ENCODE results near the gene SUPV3L1. TPM values are rescaled to one million over a fixed set of nuclear protein-coding genes. Genes with fewer than 3 reads are reported as not detected.

SUPV3L1 gene
- total and polyA plus RNA-seq, 4 donors = 14.1 to 21.7 (median 17.5) TPM

DNA sequence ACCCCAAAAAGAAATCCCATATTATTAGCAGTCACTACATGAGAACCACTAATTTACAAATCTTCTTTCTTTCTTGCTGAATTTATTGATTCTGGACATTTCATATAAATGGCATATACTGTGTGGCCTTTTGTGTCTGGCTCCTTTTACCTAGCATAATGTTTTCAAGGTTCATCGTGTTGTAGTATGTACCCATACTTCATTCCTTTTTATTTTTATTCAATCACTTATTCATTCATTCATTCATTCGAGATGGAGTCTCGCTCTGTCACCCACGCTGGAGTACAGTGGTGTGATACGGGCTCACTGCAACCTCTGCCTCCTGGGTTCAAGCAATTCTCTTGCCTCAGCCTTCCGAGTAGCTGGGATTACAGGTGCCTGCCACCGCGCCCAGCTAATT lies 34.2 kb upstream of the SUPV3L1 start:
- H3K9me3 ChIP-seq (ENCODE audit: control insufficient read depth in 4 of 4, low read length in 3 of 4) = no peaks in the 10 kb centered on the region
- peaks cover 0 to 5% (median under 1%) of the 10 kb centered on the region in 4 donors for H3K4me1 ChIP-seq (ENCODE audit: control insufficient read depth in 4 of 4, insufficient read depth in 4 of 4, low read length in 3 of 4)
- no peak overlapping the region for H3K27ac ChIP-seq (ENCODE audit: low read depth in 1 of 2, low read length in 2 of 2)
- H3K36me3 ChIP-seq (ENCODE audit: control insufficient read depth in 4 of 4, insufficient read depth in 3 of 4, low read depth in 1 of 4, low read length in 3 of 4) = peaks cover 0 to 2% (median 0%) of the 10 kb centered on the region in 4 donors
- H3K9ac ChIP-seq (ENCODE audit: low read depth in 1 of 2, low read length in 2 of 2) = no peak overlapping the region
- no peaks in the 10 kb centered on the region for H3K27me3 ChIP-seq (ENCODE audit: control insufficient read depth in 4 of 4, insufficient read depth in 4 of 4, low read length in 3 of 4)
- no peak overlapping the region for H3K4me3 ChIP-seq (ENCODE audit: low read depth in 1 of 3, low read length in 3 of 3)
- TF ChIP-seq FOXA2 (IDR thresholded peaks at IDR 0.05) (no peak), FOXA1 (IDR thresholded peaks at IDR 0.05) (no peak), GABPA (IDR thresholded peaks at IDR 0.05 in 1 of 2, conservative IDR thresholded peaks at IDR 0.05 in 1 of 2) (no peak), HNF4A (conservative IDR thresholded peaks at IDR 0.05) (no peak), EGR1 (IDR thresholded peaks at IDR 0.05; ENCODE audit: low read depth in 2 of 2) (no peak), SP1 (IDR thresholded peaks at IDR 0.05) (no peak), HNF4G (IDR thresholded peaks at IDR 0.05) (no peak), ZBTB33 (IDR thresholded peaks at IDR 0.05) (no peak), TAF1 (conservative IDR thresholded peaks at IDR 0.05) (no peak)
- 97% methylated on average over 8 of the region's 8 CpGs for WGBS
- no peak for DNase-seq (ENCODE audit: low spot score)

GRCh38 chr10:69146759-69147158 lies 33.3 kb upstream of the SUPV3L1 start:
- H3K9ac ChIP-seq (ENCODE audit: low read depth in 1 of 2, low read length in 2 of 2) = no peak overlapping the region
- no peak for DNase-seq (ENCODE audit: low spot score)
- TF ChIP-seq CTCF (IDR thresholded peaks at IDR 0.05; ENCODE audit: low read depth, low read length, missing input control) (no peak), EGR1 (IDR thresholded peaks at IDR 0.05; ENCODE audit: low read depth in 2 of 2) (no peak), FOXA2 (IDR thresholded peaks at IDR 0.05) (no peak), SP1 (IDR thresholded peaks at IDR 0.05) (no peak), GABPA (IDR thresholded peaks at IDR 0.05 in 1 of 2, conservative IDR thresholded peaks at IDR 0.05 in 1 of 2) (no peak), TAF1 (conservative IDR thresholded peaks at IDR 0.05) (no peak), YY1 (IDR thresholded peaks at IDR 0.05) (no peak), JUND (IDR thresholded peaks at IDR 0.05) (no peak), RXRA (IDR thresholded peaks at IDR 0.05) (no peak), HNF4A (conservative IDR thresholded peaks at IDR 0.05) (no peak), NR2F2 (IDR thresholded peaks at IDR 0.05) (no peak), HNF4G (IDR thresholded peaks at IDR 0.05) (no peak), RAD21 (IDR thresholded peaks at IDR 0.05) (no peak), ZBTB33 (IDR thresholded peaks at IDR 0.05) (no peak), ATF3 (IDR thresholded peaks at IDR 0.05) (no peak), FOXA1 (IDR thresholded peaks at IDR 0.05) (no peak)
- TF ChIP-seq, protein P1, sequence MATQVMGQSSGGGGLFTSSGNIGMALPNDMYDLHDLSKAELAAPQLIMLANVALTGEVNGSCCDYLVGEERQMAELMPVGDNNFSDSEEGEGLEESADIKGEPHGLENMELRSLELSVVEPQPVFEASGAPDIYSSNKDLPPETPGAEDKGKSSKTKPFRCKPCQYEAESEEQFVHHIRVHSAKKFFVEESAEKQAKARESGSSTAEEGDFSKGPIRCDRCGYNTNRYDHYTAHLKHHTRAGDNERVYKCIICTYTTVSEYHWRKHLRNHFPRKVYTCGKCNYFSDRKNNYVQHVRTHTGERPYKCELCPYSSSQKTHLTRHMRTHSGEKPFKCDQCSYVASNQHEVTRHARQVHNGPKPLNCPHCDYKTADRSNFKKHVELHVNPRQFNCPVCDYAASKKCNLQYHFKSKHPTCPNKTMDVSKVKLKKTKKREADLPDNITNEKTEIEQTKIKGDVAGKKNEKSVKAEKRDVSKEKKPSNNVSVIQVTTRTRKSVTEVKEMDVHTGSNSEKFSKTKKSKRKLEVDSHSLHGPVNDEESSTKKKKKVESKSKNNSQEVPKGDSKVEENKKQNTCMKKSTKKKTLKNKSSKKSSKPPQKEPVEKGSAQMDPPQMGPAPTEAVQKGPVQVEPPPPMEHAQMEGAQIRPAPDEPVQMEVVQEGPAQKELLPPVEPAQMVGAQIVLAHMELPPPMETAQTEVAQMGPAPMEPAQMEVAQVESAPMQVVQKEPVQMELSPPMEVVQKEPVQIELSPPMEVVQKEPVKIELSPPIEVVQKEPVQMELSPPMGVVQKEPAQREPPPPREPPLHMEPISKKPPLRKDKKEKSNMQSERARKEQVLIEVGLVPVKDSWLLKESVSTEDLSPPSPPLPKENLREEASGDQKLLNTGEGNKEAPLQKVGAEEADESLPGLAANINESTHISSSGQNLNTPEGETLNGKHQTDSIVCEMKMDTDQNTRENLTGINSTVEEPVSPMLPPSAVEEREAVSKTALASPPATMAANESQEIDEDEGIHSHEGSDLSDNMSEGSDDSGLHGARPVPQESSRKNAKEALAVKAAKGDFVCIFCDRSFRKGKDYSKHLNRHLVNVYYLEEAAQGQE (IDR thresholded peaks at IDR 0.05) = no peak
- TF ChIP-seq, protein P2, sequence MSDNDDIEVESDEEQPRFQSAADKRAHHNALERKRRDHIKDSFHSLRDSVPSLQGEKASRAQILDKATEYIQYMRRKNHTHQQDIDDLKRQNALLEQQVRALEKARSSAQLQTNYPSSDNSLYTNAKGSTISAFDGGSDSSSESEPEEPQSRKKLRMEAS (IDR thresholded peaks at IDR 0.05) = no peak
- H3K27me3 ChIP-seq (ENCODE audit: control insufficient read depth in 4 of 4, insufficient read depth in 4 of 4, low read length in 3 of 4) = no peaks in the 10 kb centered on the region
- no peaks in the 10 kb centered on the region for H3K9me3 ChIP-seq (ENCODE audit: control insufficient read depth in 4 of 4, low read length in 3 of 4)
- H3K4me3 ChIP-seq (ENCODE audit: low read depth in 1 of 3, low read length in 3 of 3) = no peak overlapping the region
- peaks cover 0 to 5% (median under 1%) of the 10 kb centered on the region in 4 donors for H3K4me1 ChIP-seq (ENCODE audit: control insufficient read depth in 4 of 4, insufficient read depth in 4 of 4, low read length in 3 of 4)
- H3K36me3 ChIP-seq (ENCODE audit: control insufficient read depth in 4 of 4, insufficient read depth in 3 of 4, low read depth in 1 of 4, low read length in 3 of 4) = peaks cover 0 to 2% (median 0%) of the 10 kb centered on the region in 4 donors
- H3K27ac ChIP-seq (ENCODE audit: low read depth in 1 of 2, low read length in 2 of 2) = no peak overlapping the region
- 70% methylated on average over 2 of the region's 2 CpGs for WGBS
